GM23338 (cell line): ENCODE data around the gene RBPMS2. TPM values are rescaled to one million over a fixed set of nuclear protein-coding genes. Genes with fewer than 3 reads are reported as not detected.
A peak's percentile ranks its signal among the peaks of the same experiment; 100 is the strongest.

ENCODE experiments used
- ATAC-seq: fragments of 200-7000 bp; cut with Tn5 transposase; 3 replicates; pipeline ENCODE4 v1.9.1; 2020
- DNase-seq: peaks from one replicate; pipeline ENCODE4 v3.0.0-alpha.2; 2015; ENCODE audit warnings: low spot score
- H2AFZ ChIP-seq: fragments of 200-600 bp; sonication (generic); 2 replicates; pipeline ENCODE4 v1.8.0; 2016; ENCODE audit warnings: antibody characterized with exemption, mild to moderate bottlenecking, moderate library complexity
- H3F3A ChIP-seq: fragments of 200-600 bp; sonication (generic); replicated peaks from 2 replicates; pipeline ENCODE4 v1.8.0; 2017; ENCODE audit warnings: antibody characterized with exemption, mixed run types, low read depth
- H3K27ac ChIP-seq: fragments of 200-600 bp; sonication (generic); 2 replicates; pipeline ENCODE4 v1.6.1; 2016; ENCODE audit warnings: low read depth
- H3K27me3 ChIP-seq: fragments of 200-600 bp; sonication (generic); 2 replicates; pipeline ENCODE4 v1.8.0; 2016; ENCODE audit warnings: mild to moderate bottlenecking, mixed run types, moderate library complexity; ENCODE audit not compliant: insufficient read depth
- H3K36me3 ChIP-seq: fragments of 200-600 bp; sonication (generic); 2 replicates; pipeline ENCODE4 v1.8.0; 2016; ENCODE audit warnings: mild to moderate bottlenecking; ENCODE audit not compliant: insufficient read depth
- H3K4me1 ChIP-seq: fragments of 200-600 bp; sonication (generic); 2 replicates; pipeline ENCODE4 v1.8.0; 2016; ENCODE audit warnings: mild to moderate bottlenecking, moderate library complexity; ENCODE audit not compliant: insufficient read depth
- H3K4me2 ChIP-seq: fragments of 200-600 bp; sonication (generic); 2 replicates; pipeline ENCODE4 v1.7.1; 2017; ENCODE audit warnings: mixed run types
- H3K4me3 ChIP-seq: fragments of 200-600 bp; sonication (generic); 2 replicates; pipeline ENCODE4 v1.6.1; 2016; ENCODE audit warnings: mixed run types
- H3K79me2 ChIP-seq: fragments of 200-600 bp; sonication (generic); replicated peaks from 2 replicates; pipeline ENCODE4 v1.8.0; 2017; ENCODE audit warnings: mild to moderate bottlenecking; ENCODE audit not compliant: insufficient read depth
- H3K9me2 ChIP-seq: fragments of 200-600 bp; sonication (generic); 2 replicates; pipeline ENCODE4 v1.8.0; 2017; ENCODE audit not compliant: insufficient read depth
- H4K20me1 ChIP-seq: fragments of 200-600 bp; sonication (generic); replicated peaks from 2 replicates; pipeline ENCODE4 v1.8.0; 2017; ENCODE audit warnings: mild to moderate bottlenecking; ENCODE audit not compliant: insufficient read depth
- H3K27ac Mint-ChIP-seq: 2 replicates; pipeline ENCODE4 v1.8.0; 2020; ENCODE audit warnings: inconsistent platforms, mild to moderate bottlenecking, moderate library complexity, mixed read lengths
- H3K27me3 Mint-ChIP-seq: 3 replicates; pipeline ENCODE4 v1.8.0; 2022; ENCODE audit warnings: low read depth, mild to moderate bottlenecking, moderate library complexity, mixed read lengths, inconsistent platforms; ENCODE audit not compliant: insufficient read depth, poor library complexity
- H3K36me3 Mint-ChIP-seq: 3 replicates; pipeline ENCODE4 v1.8.0; 2021; ENCODE audit warnings: low read depth, mild to moderate bottlenecking, inconsistent platforms, moderate library complexity, mixed read lengths
- H3K4me1 Mint-ChIP-seq: 3 replicates; pipeline ENCODE4 v1.8.0; 2020; ENCODE audit warnings: mild to moderate bottlenecking, inconsistent platforms, mixed read lengths
- H3K4me3 Mint-ChIP-seq: 3 replicates; pipeline ENCODE4 v1.8.0; 2021; ENCODE audit warnings: moderate library complexity, mild to moderate bottlenecking, inconsistent platforms, mixed read lengths
- H3K9me3 Mint-ChIP-seq: 3 replicates; pipeline ENCODE4 v1.8.0; 2020; ENCODE audit warnings: moderate library complexity, mild to moderate bottlenecking, inconsistent platforms, mixed read lengths
- EZH2phosphoT487 ChIP-seq: fragments of 200-600 bp; sonication (generic); IDR thresholded peaks from one replicate; pipeline ENCODE4 v1.8.1; 2018; ENCODE audit warnings: antibody characterized with exemption; ENCODE audit not compliant: unreplicated experiment
- NANOG ChIP-seq: IDR thresholded peaks from 2 replicates; pipeline ENCODE4 v1.6.1; 2016; ENCODE audit warnings: antibody characterized with exemption, borderline replicate concordance
- ZNF114 ChIP-seq: fragments of 250-450 bp; sonication (Bioruptor Pico); IDR thresholded peaks from 2 replicates; pipeline ENCODE4 v1.5.0; 2020; ENCODE audit warnings: mild to moderate bottlenecking, moderate library complexity
- polyA plus RNA-seq: library from polyadenylated mRNA; unstranded; fragments of >200 nt; fragmentation: Nextera tagmentation; extraction: Ambion mirVana; gene quantifications from 2 replicates; pipeline ENCODE4 v1.2.1, GENCODE V29; 2016
- total RNA-seq: library from RNA; depleted of rRNA; stranded (reverse); fragments of >200 nt; shearing (Covaris generic); gene quantifications from 2 replicates; pipeline ENCODE4 v1.2.3, GENCODE V29; 2014
- TF ChIP-seq, protein P1 (sequence below), 2 experiments: fragments of 200-600 bp in 1 of 2; sonication (generic) in 1 of 2; conservative IDR thresholded peaks; 2 replicates each; pipeline versions ENCODE4 v1.5.1 to v1.6.1; 2016 to 2017; ENCODE audit warnings: antibody characterized with exemption in 2 of 2, low read depth in 2 of 2, mild to moderate bottlenecking in 2 of 2, moderate library complexity in 1 of 2
- TF ChIP-seq, protein P2 (sequence below): IDR thresholded peaks from one replicate; pipeline ENCODE4 v1.6.1; 2018; ENCODE audit warnings: antibody characterized with exemption; ENCODE audit not compliant: unreplicated experiment
- TF ChIP-seq, protein P3 (sequence below): fragments of 250-450 bp; sonication (Bioruptor Pico); IDR thresholded peaks from 2 replicates; pipeline ENCODE4 v1.5.0; 2020; ENCODE audit warnings: mild to moderate bottlenecking, moderate library complexity

Gene RBPMS2
- total and polyA plus RNA-seq, 2 experiments from 2014 or later: 53.3 to 171 TPM

DNA sequence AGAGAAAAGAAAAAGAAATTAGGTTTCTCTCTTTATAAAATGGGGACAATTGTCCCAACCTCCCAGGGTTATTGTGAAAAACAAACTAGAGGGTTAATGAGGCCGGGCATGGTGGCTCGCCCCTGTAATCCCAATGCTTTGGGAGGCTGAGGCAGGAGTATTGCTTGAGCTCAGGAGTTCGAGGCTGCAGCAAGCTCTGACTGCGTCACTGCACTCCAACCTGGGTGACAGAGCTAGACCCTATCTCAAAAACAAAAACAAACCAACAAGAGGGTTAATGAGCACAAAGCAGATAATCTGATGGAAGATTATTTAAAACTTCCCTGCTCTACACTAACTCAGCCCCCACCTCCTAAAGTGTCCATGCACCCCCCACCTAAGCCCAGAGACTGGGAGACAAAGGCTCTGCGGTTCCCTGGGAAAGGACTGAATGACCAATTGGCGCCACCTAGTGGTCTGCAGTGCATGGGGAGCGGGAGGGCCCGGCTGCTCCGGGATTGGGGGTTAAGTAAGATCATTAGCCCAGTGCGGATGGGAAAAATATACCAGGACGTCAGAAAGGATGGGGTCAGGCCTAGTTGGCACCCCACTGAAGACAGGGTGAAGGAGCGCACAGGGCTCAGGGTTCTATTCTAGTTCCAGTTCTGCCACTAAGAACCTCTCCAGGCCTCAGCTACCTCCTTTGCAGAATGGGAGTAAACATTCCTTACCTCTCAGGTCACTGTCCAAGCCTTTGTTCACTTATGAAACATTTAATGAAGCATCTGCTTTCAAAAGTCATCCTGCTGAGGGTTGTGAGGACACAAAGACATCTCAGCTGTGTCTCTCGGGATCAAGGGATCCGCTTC is 34.5 kb upstream of the RBPMS2 start:
- Histone ChIP-seq H3K4me3 (peak overlapping the region; percentile 54), H3K36me3 (no peaks in the 10 kb centered on the region), H3K4me2 (peak overlapping the region; percentile 72), H3K79me2 (0 out of 2 replicates have a peak, but pooled peaks cover 5% of the 10 kb centered on the region), H3F3A (peaks cover 22% of the 10 kb centered on the region), H3K27ac (peak overlapping the region; percentile 100), H3K9me2 (no peaks in the 10 kb centered on the region), H3K4me1 (peaks cover 52% of the 10 kb centered on the region), H2AFZ (no peak overlapping the region), H4K20me1 (no peaks in the 10 kb centered on the region), H3K27me3 (no peaks in the 10 kb centered on the region)
- peak overlapping the region; percentile 97 for H3K27ac Mint-ChIP-seq
- DNase-seq: peak; percentile 97
- no peaks in the 10 kb centered on the region for H3K9me3 Mint-ChIP-seq
- TF ChIP-seq, protein P1, sequence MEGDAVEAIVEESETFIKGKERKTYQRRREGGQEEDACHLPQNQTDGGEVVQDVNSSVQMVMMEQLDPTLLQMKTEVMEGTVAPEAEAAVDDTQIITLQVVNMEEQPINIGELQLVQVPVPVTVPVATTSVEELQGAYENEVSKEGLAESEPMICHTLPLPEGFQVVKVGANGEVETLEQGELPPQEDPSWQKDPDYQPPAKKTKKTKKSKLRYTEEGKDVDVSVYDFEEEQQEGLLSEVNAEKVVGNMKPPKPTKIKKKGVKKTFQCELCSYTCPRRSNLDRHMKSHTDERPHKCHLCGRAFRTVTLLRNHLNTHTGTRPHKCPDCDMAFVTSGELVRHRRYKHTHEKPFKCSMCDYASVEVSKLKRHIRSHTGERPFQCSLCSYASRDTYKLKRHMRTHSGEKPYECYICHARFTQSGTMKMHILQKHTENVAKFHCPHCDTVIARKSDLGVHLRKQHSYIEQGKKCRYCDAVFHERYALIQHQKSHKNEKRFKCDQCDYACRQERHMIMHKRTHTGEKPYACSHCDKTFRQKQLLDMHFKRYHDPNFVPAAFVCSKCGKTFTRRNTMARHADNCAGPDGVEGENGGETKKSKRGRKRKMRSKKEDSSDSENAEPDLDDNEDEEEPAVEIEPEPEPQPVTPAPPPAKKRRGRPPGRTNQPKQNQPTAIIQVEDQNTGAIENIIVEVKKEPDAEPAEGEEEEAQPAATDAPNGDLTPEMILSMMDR (conservative IDR thresholded peaks at IDR 0.05; ENCODE audit: low read depth in 2 of 2): peak; percentile 98 to 100
- TF ChIP-seq NANOG: no peak
- peak overlapping the region; percentile 65 for H3K4me3 Mint-ChIP-seq
- H3K36me3 Mint-ChIP-seq: peaks cover 9% of the 10 kb centered on the region; the same call in 2 of the 3 replicates
- H3K4me1 Mint-ChIP-seq: peaks cover 76% of the 10 kb centered on the region
- ATAC-seq: peak; percentile 22
- peaks cover 41% of the 10 kb centered on the region for H3K27me3 Mint-ChIP-seq

DNA sequence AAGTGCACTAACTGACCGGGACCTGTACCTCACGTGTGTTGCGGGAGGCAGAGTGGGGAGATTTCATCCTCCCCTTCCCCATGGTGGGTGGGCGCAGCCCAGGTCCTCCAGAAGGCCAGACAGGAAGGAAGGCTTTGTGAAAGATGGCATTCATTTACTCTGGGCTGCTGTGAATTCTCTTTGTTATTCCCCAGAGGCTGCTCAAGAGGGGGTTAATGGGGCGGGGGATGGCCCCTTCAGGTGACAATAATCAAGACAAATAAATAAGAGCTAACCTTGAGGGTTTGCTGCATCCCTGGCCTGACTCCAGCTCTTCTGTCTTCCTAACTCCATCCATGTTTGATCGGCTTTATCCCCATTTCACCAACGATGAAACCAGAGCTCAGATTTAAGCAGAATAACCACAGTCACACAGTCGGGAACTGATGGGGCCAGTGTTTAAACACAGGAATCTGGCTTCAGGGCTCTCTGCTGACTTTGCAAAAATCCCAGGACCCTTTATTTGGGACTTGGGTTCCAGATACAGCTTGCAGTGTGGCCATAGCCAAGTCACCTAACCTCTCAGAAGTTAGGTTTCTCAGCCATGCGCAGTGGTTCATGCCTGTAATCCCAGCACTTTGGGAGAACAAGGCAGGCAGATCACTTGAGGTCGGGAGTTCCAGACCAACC is 33.5 kb upstream of the RBPMS2 start:
- ATAC-seq: peak; percentile 24
- peaks cover 20% of the 10 kb centered on the region for H3F3A ChIP-seq
- Mint-ChIP-seq H3K4me3 (peak overlapping the region; percentile 70), H3K36me3 (peaks cover 5% of the 10 kb centered on the region; the same call in 1 of the 3 replicates), H3K27me3 (peaks cover 38% of the 10 kb centered on the region), H3K9me3 (no peaks in the 10 kb centered on the region), H3K27ac (peak overlapping the region; percentile 97), H3K4me1 (peaks cover 73% of the 10 kb centered on the region)
- 0 out of 2 replicates have a peak, but pooled peaks cover 2% of the 10 kb centered on the region for H3K79me2 ChIP-seq
- H3K36me3 ChIP-seq: no peaks in the 10 kb centered on the region
- H2AFZ ChIP-seq: no peak overlapping the region
- peak overlapping the region; percentile 100 for H3K27ac ChIP-seq
- peak overlapping the region; percentile 54 for H3K4me3 ChIP-seq
- H3K4me1 ChIP-seq: peaks cover 48% of the 10 kb centered on the region
- no peaks in the 10 kb centered on the region for H3K27me3 ChIP-seq
- H3K4me2 ChIP-seq: peak overlapping the region; percentile 72
- H3K9me2 ChIP-seq: no peaks in the 10 kb centered on the region
- H4K20me1 ChIP-seq: no peaks in the 10 kb centered on the region
- peak; percentile 91 for DNase-seq
- TF ChIP-seq NANOG (peak; percentile 93), EZH2phosphoT487 (no peak), ZNF114 (no peak)
- TF ChIP-seq, protein P2, sequence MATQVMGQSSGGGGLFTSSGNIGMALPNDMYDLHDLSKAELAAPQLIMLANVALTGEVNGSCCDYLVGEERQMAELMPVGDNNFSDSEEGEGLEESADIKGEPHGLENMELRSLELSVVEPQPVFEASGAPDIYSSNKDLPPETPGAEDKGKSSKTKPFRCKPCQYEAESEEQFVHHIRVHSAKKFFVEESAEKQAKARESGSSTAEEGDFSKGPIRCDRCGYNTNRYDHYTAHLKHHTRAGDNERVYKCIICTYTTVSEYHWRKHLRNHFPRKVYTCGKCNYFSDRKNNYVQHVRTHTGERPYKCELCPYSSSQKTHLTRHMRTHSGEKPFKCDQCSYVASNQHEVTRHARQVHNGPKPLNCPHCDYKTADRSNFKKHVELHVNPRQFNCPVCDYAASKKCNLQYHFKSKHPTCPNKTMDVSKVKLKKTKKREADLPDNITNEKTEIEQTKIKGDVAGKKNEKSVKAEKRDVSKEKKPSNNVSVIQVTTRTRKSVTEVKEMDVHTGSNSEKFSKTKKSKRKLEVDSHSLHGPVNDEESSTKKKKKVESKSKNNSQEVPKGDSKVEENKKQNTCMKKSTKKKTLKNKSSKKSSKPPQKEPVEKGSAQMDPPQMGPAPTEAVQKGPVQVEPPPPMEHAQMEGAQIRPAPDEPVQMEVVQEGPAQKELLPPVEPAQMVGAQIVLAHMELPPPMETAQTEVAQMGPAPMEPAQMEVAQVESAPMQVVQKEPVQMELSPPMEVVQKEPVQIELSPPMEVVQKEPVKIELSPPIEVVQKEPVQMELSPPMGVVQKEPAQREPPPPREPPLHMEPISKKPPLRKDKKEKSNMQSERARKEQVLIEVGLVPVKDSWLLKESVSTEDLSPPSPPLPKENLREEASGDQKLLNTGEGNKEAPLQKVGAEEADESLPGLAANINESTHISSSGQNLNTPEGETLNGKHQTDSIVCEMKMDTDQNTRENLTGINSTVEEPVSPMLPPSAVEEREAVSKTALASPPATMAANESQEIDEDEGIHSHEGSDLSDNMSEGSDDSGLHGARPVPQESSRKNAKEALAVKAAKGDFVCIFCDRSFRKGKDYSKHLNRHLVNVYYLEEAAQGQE: peak; percentile 5
- TF ChIP-seq, protein P3, sequence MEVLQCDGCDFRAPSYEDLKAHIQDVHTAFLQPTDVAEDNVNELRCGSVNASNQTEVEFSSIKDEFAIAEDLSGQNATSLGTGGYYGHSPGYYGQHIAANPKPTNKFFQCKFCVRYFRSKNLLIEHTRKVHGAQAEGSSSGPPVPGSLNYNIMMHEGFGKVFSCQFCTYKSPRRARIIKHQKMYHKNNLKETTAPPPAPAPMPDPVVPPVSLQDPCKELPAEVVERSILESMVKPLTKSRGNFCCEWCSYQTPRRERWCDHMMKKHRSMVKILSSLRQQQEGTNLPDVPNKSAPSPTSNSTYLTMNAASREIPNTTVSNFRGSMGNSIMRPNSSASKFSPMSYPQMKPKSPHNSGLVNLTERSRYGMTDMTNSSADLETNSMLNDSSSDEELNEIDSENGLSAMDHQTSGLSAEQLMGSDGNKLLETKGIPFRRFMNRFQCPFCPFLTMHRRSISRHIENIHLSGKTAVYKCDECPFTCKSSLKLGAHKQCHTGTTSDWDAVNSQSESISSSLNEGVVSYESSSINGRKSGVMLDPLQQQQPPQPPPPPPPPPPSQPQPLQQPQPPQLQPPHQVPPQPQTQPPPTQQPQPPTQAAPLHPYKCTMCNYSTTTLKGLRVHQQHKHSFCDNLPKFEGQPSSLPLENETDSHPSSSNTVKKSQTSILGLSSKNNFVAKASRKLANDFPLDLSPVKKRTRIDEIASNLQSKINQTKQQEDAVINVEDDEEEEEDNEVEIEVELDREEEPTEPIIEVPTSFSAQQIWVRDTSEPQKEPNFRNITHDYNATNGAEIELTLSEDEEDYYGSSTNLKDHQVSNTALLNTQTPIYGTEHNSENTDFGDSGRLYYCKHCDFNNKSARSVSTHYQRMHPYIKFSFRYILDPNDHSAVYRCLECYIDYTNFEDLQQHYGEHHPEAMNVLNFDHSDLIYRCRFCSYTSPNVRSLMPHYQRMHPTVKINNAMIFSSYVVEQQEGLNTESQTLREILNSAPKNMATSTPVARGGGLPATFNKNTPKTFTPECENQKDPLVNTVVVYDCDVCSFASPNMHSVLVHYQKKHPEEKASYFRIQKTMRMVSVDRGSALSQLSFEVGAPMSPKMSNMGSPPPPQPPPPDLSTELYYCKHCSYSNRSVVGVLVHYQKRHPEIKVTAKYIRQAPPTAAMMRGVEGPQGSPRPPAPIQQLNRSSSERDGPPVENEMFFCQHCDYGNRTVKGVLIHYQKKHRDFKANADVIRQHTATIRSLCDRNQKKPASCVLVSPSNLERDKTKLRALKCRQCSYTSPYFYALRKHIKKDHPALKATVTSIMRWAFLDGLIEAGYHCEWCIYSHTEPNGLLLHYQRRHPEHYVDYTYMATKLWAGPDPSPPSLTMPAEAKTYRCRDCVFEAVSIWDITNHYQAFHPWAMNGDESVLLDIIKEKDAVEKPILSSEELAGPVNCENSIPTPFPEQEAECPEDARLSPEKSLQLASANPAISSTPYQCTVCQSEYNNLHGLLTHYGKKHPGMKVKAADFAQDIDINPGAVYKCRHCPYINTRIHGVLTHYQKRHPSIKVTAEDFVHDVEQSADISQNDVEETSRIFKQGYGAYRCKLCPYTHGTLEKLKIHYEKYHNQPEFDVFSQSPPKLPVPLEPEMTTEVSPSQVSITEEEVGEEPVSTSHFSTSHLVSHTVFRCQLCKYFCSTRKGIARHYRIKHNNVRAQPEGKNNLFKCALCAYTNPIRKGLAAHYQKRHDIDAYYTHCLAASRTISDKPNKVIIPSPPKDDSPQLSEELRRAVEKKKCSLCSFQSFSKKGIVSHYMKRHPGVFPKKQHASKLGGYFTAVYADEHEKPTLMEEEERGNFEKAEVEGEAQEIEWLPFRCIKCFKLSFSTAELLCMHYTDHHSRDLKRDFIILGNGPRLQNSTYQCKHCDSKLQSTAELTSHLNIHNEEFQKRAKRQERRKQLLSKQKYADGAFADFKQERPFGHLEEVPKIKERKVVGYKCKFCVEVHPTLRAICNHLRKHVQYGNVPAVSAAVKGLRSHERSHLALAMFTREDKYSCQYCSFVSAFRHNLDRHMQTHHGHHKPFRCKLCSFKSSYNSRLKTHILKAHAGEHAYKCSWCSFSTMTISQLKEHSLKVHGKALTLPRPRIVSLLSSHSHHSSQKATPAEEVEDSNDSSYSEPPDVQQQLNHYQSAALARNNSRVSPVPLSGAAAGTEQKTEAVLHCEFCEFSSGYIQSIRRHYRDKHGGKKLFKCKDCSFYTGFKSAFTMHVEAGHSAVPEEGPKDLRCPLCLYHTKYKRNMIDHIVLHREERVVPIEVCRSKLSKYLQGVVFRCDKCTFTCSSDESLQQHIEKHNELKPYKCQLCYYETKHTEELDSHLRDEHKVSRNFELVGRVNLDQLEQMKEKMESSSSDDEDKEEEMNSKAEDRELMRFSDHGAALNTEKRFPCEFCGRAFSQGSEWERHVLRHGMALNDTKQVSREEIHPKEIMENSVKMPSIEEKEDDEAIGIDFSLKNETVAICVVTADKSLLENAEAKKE: no peak
